ENCODE data around the gene XPNPEP3. TPM values are rescaled to one million over a fixed set of nuclear protein-coding genes. Genes with fewer than 3 reads are reported as not detected.
A peak's percentile ranks its signal among the peaks of the same experiment; 100 is the strongest.

XPNPEP3 gene
- total and polyA plus RNA-seq, 2 of the 4 experiments (the other 2 are of a cell fraction): 9.3 to 10.9 TPM

DNA sequence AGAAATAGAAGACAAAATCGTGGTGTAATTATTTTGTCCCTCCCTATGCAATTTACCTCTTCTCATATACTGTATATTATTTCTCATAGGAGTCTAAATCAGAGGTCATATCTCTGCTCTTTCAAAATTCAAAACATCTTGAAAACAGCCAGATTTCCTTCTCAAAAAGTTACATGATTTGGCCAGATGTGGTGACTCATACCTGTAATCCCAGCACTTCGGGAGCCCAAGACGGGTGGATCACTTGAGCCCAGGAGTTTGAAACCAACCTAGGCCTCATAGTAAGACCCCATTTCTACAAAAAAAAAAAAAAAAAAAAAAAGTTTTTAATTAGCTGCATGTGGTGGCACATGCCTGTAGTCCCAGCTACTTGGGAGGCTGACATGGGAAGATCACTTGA lies 33.9 kb downstream of the XPNPEP3 start:
- Histone ChIP-seq H2BK5ac (ENCODE audit: low read depth, low read length, poor library complexity, severe bottlenecking) (no peak overlapping the region), H3K14ac (replicated peaks; ENCODE audit: low read depth, low read length) (no peak overlapping the region), H2AK9ac (replicated peaks; ENCODE audit: low read depth, low read length, poor library complexity) (no peak overlapping the region), H4K91ac (ENCODE audit: insufficient read depth, low read depth, low read length) (no peak overlapping the region), H3K4me3 (ENCODE audit: insufficient read depth, low read depth, low read length) (no peak overlapping the region), H3K4ac (ENCODE audit: low read depth, low read length) (no peak overlapping the region), H3K79me1 (ENCODE audit: low read depth in 1 of 2, low read length in 2 of 2) (no peaks in the 10 kb centered on the region; a peak in 1 of 4 replicates), H2BK15ac (ENCODE audit: low read depth, low read length) (no peak overlapping the region), H3K56ac (ENCODE audit: extremely low read depth, insufficient read depth, low read length) (no peak overlapping the region), H2AK5ac (ENCODE audit: low read depth, low read length) (no peak overlapping the region), H3K9me3 (ENCODE audit: control insufficient read depth, insufficient read depth, low read length) (no peaks in the 10 kb centered on the region), H2BK120ac (ENCODE audit: low read depth, low read length) (no peak overlapping the region), H3K9ac (ENCODE audit: low read depth, low read length) (no peak overlapping the region), H3K27me3 (ENCODE audit: control insufficient read depth, insufficient read depth, low read length) (no peaks in the 10 kb centered on the region), H3K9me1 (ENCODE audit: insufficient read depth, low read length) (no peaks in the 10 kb centered on the region), H2AFZ (replicated peaks; ENCODE audit: low read length, poor library complexity) (no peak overlapping the region), H2BK20ac (ENCODE audit: low read depth, low read length) (no peak overlapping the region), H3K23ac (ENCODE audit: low read depth, low read length) (no peak overlapping the region), H4K8ac (ENCODE audit: low read depth in 2 of 2, low read length in 2 of 2) (no peak overlapping the region), H3K4me1 (ENCODE audit: control insufficient read depth, insufficient read depth, low read length) (no peaks in the 10 kb centered on the region), H4K5ac (ENCODE audit: low read depth, low read length) (no peak overlapping the region), H4K20me1 (ENCODE audit: insufficient read depth, low read length) (no peaks in the 10 kb centered on the region), H3K36me3 (ENCODE audit: control insufficient read depth, insufficient read depth, low read length) (peaks cover 24% of the 10 kb centered on the region), H3K27ac (ENCODE audit: insufficient read depth, low read length) (no peak overlapping the region), H3K18ac (ENCODE audit: low read depth, low read length) (no peak overlapping the region), H3K4me2 (ENCODE audit: low read depth, low read length) (no peak overlapping the region)
- in situ Hi-C loops (cut with MboI; ENCODE audit: low sequenced_read_pairs) (loop anchor here (25.0 kb wide), 1 partner anchor 454 kb away; no protein-coding TSS in a partner anchor), dilution Hi-C loops (cut with HindIII; ENCODE audit: low sequenced_read_pairs, unreplicated experiment) (no loop called here), intact Hi-C loops (cut with micrococcal nuclease) (loop anchor here (10.0 kb wide), 2 partner anchors 46 to 516 kb away; partner anchors contain the start of gene SGSM3)
- CTCF ChIA-PET: interaction anchor here (1.6 kb wide), 1 partner anchor 9 kb away, joined by 4 read pairs; no protein-coding TSS in a partner anchor
- ATAC-seq (ENCODE audit: low read depth) (no peak), DNase-seq (peak; percentile 51)
- no TSS peak for BruUV-seq (replicated peaks)
- WGBS, 2 experiments (ENCODE audit: extremely low coverage in 2 of 2, insufficient read length in 1 of 2): no CpG with 5 or more reads among the region's 3 CpGs
- TF ChIP-seq RAD21 (IDR thresholded peaks at IDR 0.05; ENCODE audit: low read length): no peak
- POLR2A ChIA-PET (ENCODE audit: unreplicated experiment): no interaction called here
